Psoas muscle (tissue), 8 donors: ENCODE results near the gene LOXL4. TPM values are rescaled to one million over a fixed set of nuclear protein-coding genes. Genes with fewer than 3 reads are reported as not detected.

Source experiments
- ATAC-seq, 4 donors: fragments of 200-7000 bp; cut with Tn5 transposase; one replicate each; pipeline ENCODE4 v1.9.1; 2020; ENCODE audit warnings: moderate library complexity in 3 of 4, mild to moderate bottlenecking in 2 of 4
- DNase-seq, 2 donors: peaks; one replicate each; pipeline ENCODE4 v3.0.0-alpha.2; 2020
- H3K27ac ChIP-seq: fragments of 200-600 bp; one replicate; pipeline ENCODE4 v1.8.0; 2022
- H3K27me3 ChIP-seq, 3 donors: fragments of 200-600 bp in 1 of 3; one replicate each; pipeline versions ENCODE4 v1.6.1 to v1.8.0; 2013 to 2022; ENCODE audit warnings: low read length in 2 of 3, mild to moderate bottlenecking in 2 of 3, moderate library complexity in 1 of 3; ENCODE audit not compliant: insufficient read depth in 3 of 3
- H3K36me3 ChIP-seq, 2 donors: fragments of 200-600 bp in 1 of 2; one replicate each; pipeline versions ENCODE4 v1.6.1 to v1.8.0; 2013 to 2022; ENCODE audit warnings: low read depth in 1 of 2, mild to moderate bottlenecking in 1 of 2, moderate library complexity in 1 of 2; ENCODE audit not compliant: insufficient read depth in 1 of 2
- H3K4me1 ChIP-seq: fragments of 200-600 bp; one replicate; pipeline ENCODE4 v1.8.0; 2022
- H3K4me3 ChIP-seq: fragments of 200-600 bp; one replicate; pipeline ENCODE4 v1.8.0; 2022; ENCODE audit warnings: mild to moderate bottlenecking
- H3K9me3 ChIP-seq: fragments of 200-600 bp; one replicate; pipeline ENCODE4 v1.8.0; 2022
- WGBS, 3 donors: extraction: QIAGEN DNeasy Blood & Tissue Kit; methylation state at CpG; one replicate each; pipeline versions ENCODE4 v1.1.6 to v1.1.7; 2013; 5-methylcytosine and 5-hydroxymethylcytosine counted together
- intact Hi-C, 2 donors: fragments of 100-400 bp; cut with DNase I; formaldehyde crosslinking; loops; one replicate each; pipeline versions ENCODE4 v1.11.0 to v1.14.2; 2022
- polyA plus RNA-seq, 3 donors: library from polyadenylated mRNA; stranded (reverse); fragments of 200-250 nt; gene quantifications; one replicate each; pipeline ENCODE4 v1.2.3, GENCODE V29; 2013
- total RNA-seq, 4 donors: library from RNA; stranded (reverse); fragmentation: NEBNext Ultra II Directional in 2 of 4; extraction: Animal tissue kit (Norgen Biotek cat#: 25700) in 2 of 4; gene quantifications; one replicate each; pipeline versions ENCODE4 v1.2.1 to v1.2.4, GENCODE V29; 2021 to 2023
- TF ChIP-seq, protein P1 (sequence below): fragments of 200-600 bp; IDR thresholded peaks from one replicate; pipeline ENCODE4 v1.8.0; 2022; ENCODE audit warnings: antibody characterized with exemption
- donor health status: healthy with polysubstance abuse.
- donor health status: DM: no; HTN: no; CAD: no; lungs with moderate emphysema.
- donor health status: Bipolar disorder and iron deficiency.
- donor health status: healthy.
- donor health status: DM: yes; HTN: yes; CAD: no.
- donor health status: DM: no; HTN: no; CAD: no.
- donor health status: DM: no; HTN: no; CAD: no.
- donor health status: DM: yes; HTN: yes; CAD: no.

Gene LOXL4
- total and polyA plus RNA-seq, 7 donors, result 2.9 to 26.3 (median 7.4) TPM

- Histone ChIP-seq H3K4me1 (peaks cover 25% of the 10 kb centered on the region), H3K27ac (no peak overlapping the region), H3K36me3 (no peaks in the 10 kb centered on the region), H3K9me3 (no peaks in the 10 kb centered on the region), H3K4me3 (no peak overlapping the region), H3K27me3 (no peaks in the 10 kb centered on the region)
- TF ChIP-seq, protein P1, sequence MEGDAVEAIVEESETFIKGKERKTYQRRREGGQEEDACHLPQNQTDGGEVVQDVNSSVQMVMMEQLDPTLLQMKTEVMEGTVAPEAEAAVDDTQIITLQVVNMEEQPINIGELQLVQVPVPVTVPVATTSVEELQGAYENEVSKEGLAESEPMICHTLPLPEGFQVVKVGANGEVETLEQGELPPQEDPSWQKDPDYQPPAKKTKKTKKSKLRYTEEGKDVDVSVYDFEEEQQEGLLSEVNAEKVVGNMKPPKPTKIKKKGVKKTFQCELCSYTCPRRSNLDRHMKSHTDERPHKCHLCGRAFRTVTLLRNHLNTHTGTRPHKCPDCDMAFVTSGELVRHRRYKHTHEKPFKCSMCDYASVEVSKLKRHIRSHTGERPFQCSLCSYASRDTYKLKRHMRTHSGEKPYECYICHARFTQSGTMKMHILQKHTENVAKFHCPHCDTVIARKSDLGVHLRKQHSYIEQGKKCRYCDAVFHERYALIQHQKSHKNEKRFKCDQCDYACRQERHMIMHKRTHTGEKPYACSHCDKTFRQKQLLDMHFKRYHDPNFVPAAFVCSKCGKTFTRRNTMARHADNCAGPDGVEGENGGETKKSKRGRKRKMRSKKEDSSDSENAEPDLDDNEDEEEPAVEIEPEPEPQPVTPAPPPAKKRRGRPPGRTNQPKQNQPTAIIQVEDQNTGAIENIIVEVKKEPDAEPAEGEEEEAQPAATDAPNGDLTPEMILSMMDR, result no peak
- no peak for ATAC-seq
- no peak for DNase-seq
- 75 to 92% (median 89%) methylated on average over 9 of the region's 9 CpGs for WGBS, 3 donors
- intact Hi-C loops, result no loop called here
Measured at GRCh38 chr10:98273057-98273850, 5.3 kb upstream of the LOXL4 start.

- Histone ChIP-seq H3K4me1 (peaks cover 25% of the 10 kb centered on the region), H3K4me3 (no peak overlapping the region), H3K36me3 (no peaks in the 10 kb centered on the region), H3K27ac (no peak overlapping the region), H3K27me3 (no peaks in the 10 kb centered on the region), H3K9me3 (no peaks in the 10 kb centered on the region)
- TF ChIP-seq, protein P1, result no peak
- 87 to 88% (median 87%) methylated on average over 10 of the region's 10 CpGs for WGBS, 3 donors
- ATAC-seq (no peak), DNase-seq (no peak)
- intact Hi-C loops, result no loop called here
Measured at GRCh38 chr10:98272656-98273055, 4.7 kb upstream of the LOXL4 start.

DNA sequence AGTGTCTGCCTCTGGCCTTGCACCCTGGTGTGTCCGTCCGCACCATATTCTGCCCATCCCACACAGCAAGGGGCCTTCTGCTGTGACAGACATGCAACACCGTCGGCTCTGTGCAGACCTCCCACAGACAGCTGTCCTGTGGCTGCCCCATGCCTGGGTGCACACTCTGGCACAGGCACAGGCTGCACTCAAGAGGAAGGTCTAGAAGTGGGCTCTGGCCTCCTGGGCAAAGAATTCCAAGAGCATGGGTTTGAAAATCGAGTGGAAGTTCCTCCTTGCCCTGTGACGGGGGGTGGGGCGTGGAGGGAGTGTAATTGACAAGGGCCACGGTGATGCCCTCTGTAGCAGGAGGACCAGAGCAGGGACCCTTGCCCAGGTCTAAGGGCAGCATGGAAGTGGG is 4.3 kb upstream of the LOXL4 start:
- TF ChIP-seq, protein P1, result no peak
- Histone ChIP-seq H3K36me3 (no peaks in the 10 kb centered on the region), H3K27ac (no peak overlapping the region), H3K9me3 (no peaks in the 10 kb centered on the region), H3K27me3 (no peaks in the 10 kb centered on the region), H3K4me3 (no peak overlapping the region), H3K4me1 (peaks cover 26% of the 10 kb centered on the region)
- WGBS, 3 donors, result 83 to 85% (median 84%) methylated on average over 8 of the region's 8 CpGs
- intact Hi-C loops, result no loop called here
- no peak for ATAC-seq
- no peak for DNase-seq

GRCh38 chr10:98270786-98271185 is 2.8 kb upstream of the LOXL4 start:
- H3K4me1 ChIP-seq, result peaks cover 40% of the 10 kb centered on the region
- no peak overlapping the region for H3K27ac ChIP-seq
- H3K4me3 ChIP-seq, result no peak overlapping the region
- H3K36me3 ChIP-seq, result no peaks in the 10 kb centered on the region
- DNase-seq (no peak), ATAC-seq (no peak)
- 68 to 77% (median 69%) methylated on average over 2 of the region's 2 CpGs for WGBS, 3 donors
- no peaks in the 10 kb centered on the region for H3K27me3 ChIP-seq
- H3K9me3 ChIP-seq, result no peaks in the 10 kb centered on the region
- TF ChIP-seq, protein P1, result no peak
- intact Hi-C loops, result no loop called here
